HepG2 (cell line): ENCODE data around the gene NT5DC4. TPM values are rescaled to one million over a fixed set of nuclear protein-coding genes. Genes with fewer than 3 reads are reported as not detected.

Source experiments
- ATAC-seq: fragments of 200-7000 bp; cut with Tn5 transposase; 3 replicates; pipeline ENCODE4 v1.9.1; 2020; ENCODE audit warnings: mild to moderate bottlenecking, moderate library complexity
- BruUV-seq: library from RNA; stranded (reverse); fragments of 400-500 nt; replicated peaks from 2 replicates; lab custom pipeline; 2021; lab: Mats Ljungman, UMichigan
- CTCF ChIA-PET: fragments of 300-600 bp; formaldehyde crosslinking; extraction: SDS; loops from one replicate; lab custom pipeline; 2021; ENCODE audit warnings: low total read pairs, inconsistent platforms, low intra/inter-chr PET ratio; lab: Yijun Ruan, JAX
- POLR2A ChIA-PET: fragments of 350-600 bp; sonication (Branson Sonifier 250); formaldehyde crosslinking; loops from one replicate; lab custom pipeline; 2020; ENCODE audit warnings: antibody characterized with exemption, inconsistent platforms; lab: Yijun Ruan, JAX
- DNase-seq: peaks from one replicate; pipeline ENCODE4 v3.0.0-alpha.2; 2015; ENCODE audit warnings: low spot score
- FAIRE-seq: peaks from 3 replicates; lab custom pipeline; 2011; peaks lifted over from hg19 to GRCh38; lab: Jason Lieb, UNC
- H2AFZ ChIP-seq: one replicate; pipeline ENCODE4 v1.6.1; 2011; ENCODE audit warnings: low read length, inconsistent platforms
- H3K27ac ChIP-seq: fragments of 300-600 bp; 3 replicates; pipeline ENCODE4 v1.8.0; 2011; ENCODE audit warnings: mixed run types, mild to moderate bottlenecking, mixed read lengths, low read length, inconsistent platforms; ENCODE audit not compliant: insufficient read depth; ENCODE audit errors: extremely low read length
- H3K27me3 ChIP-seq, 2 experiments: fragments of 200-600 bp in 1 of 2; 2 replicates in 1 of 2; 3 replicates in 1 of 2; pipeline versions ENCODE4 v1.6.0 to v1.8.0; 2011; ENCODE audit warnings: low read length in 2 of 2, mild to moderate bottlenecking in 2 of 2, moderate library complexity in 2 of 2, inconsistent platforms in 1 of 2; ENCODE audit not compliant: insufficient read depth in 2 of 2, control insufficient read depth in 1 of 2
- H3K36me3 ChIP-seq, 2 experiments: fragments of 200-600 bp in 1 of 2; replicated peaks in 1 of 2; 2 replicates in 1 of 2; 3 replicates in 1 of 2; pipeline versions ENCODE4 v1.5.1 to v1.8.0; 2011; ENCODE audit warnings: low read length in 2 of 2, inconsistent platforms in 1 of 2; ENCODE audit not compliant: insufficient read depth in 2 of 2, control insufficient read depth in 1 of 2
- H3K4me1 ChIP-seq: 2 replicates; pipeline ENCODE4 v1.5.1; 2012; ENCODE audit warnings: low read length, inconsistent platforms; ENCODE audit not compliant: insufficient read depth
- H3K4me2 ChIP-seq: 2 replicates; pipeline ENCODE4 v1.6.0; 2011; ENCODE audit warnings: low read depth, low read length, inconsistent platforms
- H3K4me3 ChIP-seq, 3 experiments: fragments of 200-600 bp in 1 of 3; sonication (generic), shearing (Covaris generic) in 1 of 3; replicated peaks in 1 of 3; 2 replicates each; pipeline ENCODE4 v1.5.1; 2011 to 2016; ENCODE audit warnings: low read length in 3 of 3, inconsistent platforms in 2 of 3, low read depth in 2 of 3, mild to moderate bottlenecking in 2 of 3, control low read depth in 1 of 3, mixed read lengths in 1 of 3; ENCODE audit not compliant: insufficient read depth in 1 of 3
- H3K79me2 ChIP-seq: one replicate; pipeline ENCODE4 v1.6.1; 2011; ENCODE audit warnings: low read length, inconsistent platforms; ENCODE audit not compliant: insufficient read depth
- H3K9ac ChIP-seq: 2 replicates; pipeline ENCODE4 v1.6.0; 2011; ENCODE audit warnings: mild to moderate bottlenecking, low read depth, low read length, inconsistent platforms; ENCODE audit not compliant: insufficient read depth
- H3K9me3 ChIP-seq: 2 replicates; pipeline ENCODE4 v1.5.1; 2012; ENCODE audit warnings: mild to moderate bottlenecking, low read length
- H4K20me1 ChIP-seq: 2 replicates; pipeline ENCODE4 v1.6.0; 2011; ENCODE audit warnings: inconsistent platforms, mild to moderate bottlenecking, low read length, moderate library complexity; ENCODE audit not compliant: insufficient read depth
- ATF2 ChIP-seq: sonication (generic); formaldehyde crosslinking; IDR thresholded peaks from 2 replicates; pipeline ENCODE4 v1.4.0; 2020; ENCODE audit warnings: missing genetic modification reagents
- ATF3 ChIP-seq: sonication (generic); formaldehyde crosslinking; IDR thresholded peaks from 2 replicates; pipeline ENCODE4 v1.4.0; 2020; ENCODE audit warnings: missing genetic modification reagents
- CHCHD3 ChIP-seq: sonication (generic); formaldehyde crosslinking; IDR thresholded peaks from 2 replicates; pipeline ENCODE4 v1.8.0; 2022; ENCODE audit warnings: mild to moderate bottlenecking, missing genetic modification reagents, moderate library complexity
- ERF ChIP-seq: IDR thresholded peaks from 2 replicates; pipeline ENCODE4 v1.6.1; 2018; ENCODE audit warnings: missing biosample characterization, missing genetic modification reagents
- FOXA1 ChIP-seq, 2 experiments: fragments of 450-650 bp in 1 of 2; sonication (generic) in 1 of 2; formaldehyde crosslinking in 1 of 2; IDR thresholded peaks; 2 replicates each; pipeline versions ENCODE4 v1.4.0 to v1.6.1; 2016 to 2020; ENCODE audit warnings: missing genetic modification reagents in 1 of 2
- HDAC1 ChIP-seq: sonication (generic); formaldehyde crosslinking; IDR thresholded peaks from 2 replicates; pipeline ENCODE4 v1.5.1; 2020; ENCODE audit warnings: mild to moderate bottlenecking, missing genetic modification reagents
- IRF2 ChIP-seq: IDR thresholded peaks from 2 replicates; pipeline ENCODE4 v1.6.1; 2018; ENCODE audit warnings: missing genetic modification reagents, missing compliant biosample characterization
- KAT8 ChIP-seq: IDR thresholded peaks from 2 replicates; pipeline ENCODE4 v1.6.1; 2016; ENCODE audit warnings: missing genetic modification reagents, missing compliant biosample characterization
- KDM6A ChIP-seq: IDR thresholded peaks from 2 replicates; pipeline ENCODE4 v1.6.1; 2016; ENCODE audit warnings: low read depth
- MED1 ChIP-seq: sonication (generic); formaldehyde crosslinking; IDR thresholded peaks from 2 replicates; pipeline ENCODE4 v1.4.0; 2020; ENCODE audit warnings: missing genetic modification reagents
- MIER3 ChIP-seq: IDR thresholded peaks from 2 replicates; pipeline ENCODE4 v1.6.1; 2016; ENCODE audit warnings: missing compliant biosample characterization, borderline replicate concordance
- MYPOP ChIP-seq: sonication (generic); formaldehyde crosslinking; IDR thresholded peaks from 2 replicates; pipeline ENCODE4 v1.8.1; 2023; ENCODE audit warnings: mild to moderate bottlenecking, moderate library complexity, missing genetic modification reagents
- SMAD3 ChIP-seq: sonication (generic); formaldehyde crosslinking; IDR thresholded peaks from 2 replicates; pipeline ENCODE4 v1.4.0; 2020; ENCODE audit warnings: missing genetic modification reagents
- SOX13 ChIP-seq, 3 experiments: fragments of 450-650 bp in 1 of 3; sonication (generic) in 1 of 3; formaldehyde crosslinking in 1 of 3; IDR thresholded peaks in 2 of 3; conservative IDR thresholded peaks in 1 of 3; 2 replicates each; pipeline versions ENCODE4 v1.5.0 to v1.6.1; 2016 to 2020; ENCODE audit warnings: antibody characterized with exemption in 1 of 3, mild to moderate bottlenecking in 1 of 3, missing compliant biosample characterization in 1 of 3, missing genetic modification reagents in 1 of 3, moderate library complexity in 1 of 3
- STAG1 ChIP-seq: sonication (generic); formaldehyde crosslinking; IDR thresholded peaks from 2 replicates; pipeline ENCODE4 v1.4.0; 2020; ENCODE audit warnings: missing genetic modification reagents
- TMF1 ChIP-seq: sonication (generic); formaldehyde crosslinking; IDR thresholded peaks from 2 replicates; pipeline ENCODE4 v1.8.1; 2022; ENCODE audit warnings: low read depth, missing genetic modification reagents
- XRCC5 ChIP-seq: fragments of 200-400 bp; formaldehyde crosslinking; optimal IDR thresholded peaks from 2 replicates; pipeline ENCODE3; 2017; ENCODE audit warnings: mild to moderate bottlenecking, low read length
- ZNF331 ChIP-seq: sonication (generic); formaldehyde crosslinking; IDR thresholded peaks from 2 replicates; pipeline ENCODE4 v1.4.0; 2020; ENCODE audit warnings: missing genetic modification reagents
- ZNF724P ChIP-seq: sonication (generic); formaldehyde crosslinking; IDR thresholded peaks from 2 replicates; pipeline ENCODE4 v1.8.0; 2022; ENCODE audit warnings: missing genetic modification reagents, borderline replicate concordance
- WGBS: methylation state at CpG from one replicate; pipeline ENCODE4 v1.1.6; 2017; ENCODE audit warnings: low lambda C conversion rate; 5-methylcytosine and 5-hydroxymethylcytosine counted together
- in situ Hi-C: cut with HindIII; loops from 2 replicates; pipeline ENCODE4 v1.10.0; 2017; ENCODE audit warnings: low pct_unique_long_range_greater_than_20kb; ENCODE audit not compliant: extremely low pct_ligation_motif_present
- intact Hi-C: fragments of 100-400 bp; cut with micrococcal nuclease; formaldehyde crosslinking; loops from one replicate; pipeline ENCODE4 v1.10.0; 2022; ENCODE audit not compliant: unreplicated experiment
- polyA plus RNA-seq, 8 experiments: library from polyadenylated mRNA; depleted of rRNA in 3 of 8; stranded (reverse) in 7 of 8; unstranded in 1 of 8; fragments of >200 nt; fragmentation: Illumina TruSeq in 4 of 8; extraction: Trizol in 4 of 8; gene quantifications; 2 replicates each; pipeline versions ENCODE4 v1.2.1 to v1.2.3, GENCODE V29; 2011 to 2016; ENCODE audit warnings: low read depth in 4 of 8, missing spikeins in 1 of 8, mixed read lengths in 1 of 8; ENCODE audit not compliant: insufficient read depth in 1 of 8
- total RNA-seq, 5 experiments: library from RNA; depleted of rRNA; stranded (reverse); fragments of >200 nt; fragmentation: Illumina TruSeq; extraction: Trizol; gene quantifications; 2 replicates each; pipeline ENCODE4 v1.2.3, GENCODE V29; 2016; ENCODE audit warnings: low read depth in 1 of 5

NT5DC4 gene
- total and polyA plus RNA-seq, 2 of the 13 experiments (the other 11 are each of a cell fraction or from before 2014, with no cell fraction given) = 0.04 to 4.2 TPM

DNA sequence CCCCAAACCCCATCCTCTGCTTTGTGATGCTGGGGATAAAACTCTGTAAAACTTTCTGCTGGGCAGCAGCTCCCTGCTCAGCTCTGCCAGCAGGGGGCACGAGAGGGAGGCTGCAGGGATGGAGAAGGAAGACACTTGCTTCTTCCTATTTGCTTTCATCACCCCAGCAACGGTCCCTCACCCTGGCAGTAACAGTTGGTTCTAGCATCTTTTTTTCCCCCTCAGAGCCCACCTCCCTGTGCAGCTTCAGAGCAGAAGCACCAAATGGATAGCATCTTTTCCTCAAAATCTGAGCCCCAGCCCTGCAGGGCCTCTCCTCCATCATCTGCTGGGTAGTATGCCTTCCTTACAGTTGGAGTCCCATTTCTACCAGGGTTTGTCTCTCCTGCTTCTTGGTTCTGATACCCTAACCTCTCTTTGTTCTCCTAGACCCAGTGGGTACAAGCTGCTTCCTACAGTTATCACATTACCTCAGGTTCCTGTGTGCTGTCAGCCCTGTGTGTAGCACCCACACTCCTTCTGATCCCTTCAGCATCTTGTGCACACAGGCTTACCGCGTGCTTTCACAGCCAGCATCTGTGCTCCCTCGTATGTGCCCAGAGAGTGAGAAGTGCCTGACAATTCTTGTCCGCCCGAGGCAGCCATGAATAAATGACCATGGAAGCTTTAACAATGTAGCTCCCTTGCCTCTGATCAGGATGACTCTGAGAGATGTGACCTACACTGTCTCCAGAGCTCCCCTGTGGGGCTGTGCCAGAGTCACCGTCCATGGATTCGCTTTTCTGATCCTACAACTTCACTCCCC, 29.1 kb downstream of the NT5DC4 start:
- no TSS peak for BruUV-seq
- H2AFZ ChIP-seq = no peak overlapping the region
- H3K4me3 ChIP-seq = no peak overlapping the region
- in situ Hi-C loops = loop anchor here (5.0 kb wide), 2 partner anchors 127 to 192 kb away; no protein-coding TSS in a partner anchor
- H3K4me2 ChIP-seq = no peak overlapping the region
- ChIA-PET CTCF (interaction anchor here (0.7 to 5.0 kb wide), 4 partner anchors 134 to 209 kb away, joined by 3 to 86 read pairs (median 18); no protein-coding TSS in a partner anchor), POLR2A (interaction anchor here (1.4 kb wide), 1 partner anchor 192 kb away, joined by 4 read pairs; no protein-coding TSS in a partner anchor)
- DNase-seq (peak; percentile 62), FAIRE-seq (peak; percentile 49), ATAC-seq (peak; percentile 93)
- no peaks in the 10 kb centered on the region for H4K20me1 ChIP-seq
- peaks cover 32% of the 10 kb centered on the region for H3K4me1 ChIP-seq
- H3K9me3 ChIP-seq = no peaks in the 10 kb centered on the region
- no peak overlapping the region for H3K9ac ChIP-seq
- 75% methylated on average over 9 of the region's 9 CpGs for WGBS
- peaks cover 9% of the 10 kb centered on the region for H3K79me2 ChIP-seq
- peak overlapping the region; percentile 4 for H3K27ac ChIP-seq
- intact Hi-C loops = loop anchor here (1.0 to 2.0 kb wide), 4 partner anchors 15 to 208 kb away; partner anchors contain the start of gene CKAP2L
- peaks cover 9 to 62% of the 10 kb centered on the region in 2 experiments for H3K36me3 ChIP-seq
- no peaks in the 10 kb centered on the region for H3K27me3 ChIP-seq
- no peak for TF ChIP-seq ATF3 (CRISPR knock-in tag)
- TF ChIP-seq KAT8 = peak; percentile 52; the same call in 1 of the 2 replicates
- TF ChIP-seq FOXA1 (IDR thresholded peaks at IDR 0.05) = no peak
- peak; percentile 39; the same call in 1 of the 2 replicates for TF ChIP-seq FOXA1 (CRISPR knock-in tag; IDR thresholded peaks at IDR 0.05)
- peak; percentile 72; the same call in 1 of the 2 replicates for TF ChIP-seq ZNF331
- TF ChIP-seq SOX13 (IDR thresholded peaks at IDR 0.05) = no peak
- peak in 1 of 2 experiments; percentile 34; a peak in 1 of 4 replicates for TF ChIP-seq SOX13 (CRISPR knock-in tag; conservative IDR thresholded peaks at IDR 0.05 in 1 of 2, IDR thresholded peaks at IDR 0.05 in 1 of 2)
- no peak for TF ChIP-seq TMF1 (CRISPR knock-in tag)
- peak; percentile 59; the same call in 1 of the 2 replicates for TF ChIP-seq HDAC1
- 0 out of 2 replicates have a peak, but pooled peaks have one; percentile 62 for TF ChIP-seq ZNF724P (CRISPR knock-in tag)
- TF ChIP-seq XRCC5 = peak; percentile 78
- peak; percentile 58; the same call in 1 of the 2 replicates for TF ChIP-seq MIER3 (CRISPR knock-in tag)
- TF ChIP-seq CHCHD3 = 0 out of 2 replicates have a peak, but pooled peaks have one; percentile 35
- TF ChIP-seq MYPOP = peak; percentile 71; the same call in 1 of the 2 replicates
- TF ChIP-seq ERF (CRISPR knock-in tag) = peak; percentile 56; the same call in 1 of the 2 replicates
- TF ChIP-seq SMAD3 (CRISPR knock-in tag) = 0 out of 2 replicates have a peak, but pooled peaks have one; percentile 55
- no peak for TF ChIP-seq KDM6A (CRISPR knock-in tag)
- TF ChIP-seq STAG1 = peak; percentile 96
- peak; percentile 23; the same call in 1 of the 2 replicates for TF ChIP-seq IRF2 (CRISPR knock-in tag)
- peak; percentile 58; the same call in 1 of the 2 replicates for TF ChIP-seq ATF2 (CRISPR knock-in tag)
- peak; percentile 13; the same call in 1 of the 2 replicates for TF ChIP-seq MED1 (CRISPR knock-in tag)
